Osteoblast (primary cell): ENCODE measurements around the gene AFF1. TPM values are rescaled to one million over a fixed set of nuclear protein-coding genes. Genes with fewer than 3 reads are reported as not detected.

Experiments
- DNase-seq: peaks from one replicate; pipeline ENCODE4 v3.0.0; 2011; ENCODE audit warnings: low spot score, mixed read lengths; ENCODE audit not compliant: insufficient read length; ENCODE audit errors: missing footprints
- H2AFZ ChIP-seq: 2 replicates; pipeline ENCODE4 v1.6.0; 2011; ENCODE audit warnings: mild to moderate bottlenecking, low read length
- H3K27ac ChIP-seq: 2 replicates; pipeline ENCODE4 v1.5.1; 2011; ENCODE audit warnings: mild to moderate bottlenecking, low read depth, low read length, moderate library complexity
- H3K27me3 ChIP-seq: 2 replicates; pipeline ENCODE4 v1.6.0; 2012; ENCODE audit warnings: mild to moderate bottlenecking, control low read depth, inconsistent platforms, low read length, moderate library complexity; ENCODE audit not compliant: insufficient read depth
- H3K36me3 ChIP-seq: 2 replicates; pipeline ENCODE4 v1.5.1; 2011; ENCODE audit warnings: mild to moderate bottlenecking, low read length, control low read depth, moderate library complexity; ENCODE audit not compliant: insufficient read depth
- H3K4me1 ChIP-seq: 2 replicates; pipeline ENCODE4 v1.5.1; 2011; ENCODE audit warnings: mild to moderate bottlenecking, low read length, control low read depth, moderate library complexity; ENCODE audit not compliant: insufficient read depth
- H3K4me2 ChIP-seq: 2 replicates; pipeline ENCODE4 v1.6.0; 2011; ENCODE audit warnings: mild to moderate bottlenecking, low read length; ENCODE audit not compliant: insufficient read depth
- H3K4me3 ChIP-seq: fragments of 200-600 bp; sonication (generic); 3 replicates; pipeline ENCODE4 v1.5.1; 2012; ENCODE audit warnings: mild to moderate bottlenecking, low read length, inconsistent platforms; ENCODE audit not compliant: insufficient read depth
- H3K79me2 ChIP-seq: 2 replicates; pipeline ENCODE4 v1.6.0; 2012; ENCODE audit warnings: mild to moderate bottlenecking, low read length, control low read depth, inconsistent platforms; ENCODE audit not compliant: insufficient read depth
- H3K9me3 ChIP-seq: 2 replicates; pipeline ENCODE4 v1.5.1; 2011; ENCODE audit warnings: low read depth, low read length, control low read depth
- H4K20me1 ChIP-seq: 2 replicates; pipeline ENCODE4 v1.6.0; 2012; ENCODE audit warnings: mild to moderate bottlenecking, low read length, control low read depth; ENCODE audit not compliant: insufficient read depth
- CTCF ChIP-seq: IDR thresholded peaks from 2 replicates; pipeline ENCODE4 v1.5.1; 2011; ENCODE audit warnings: mild to moderate bottlenecking, low read depth, low read length, moderate library complexity; ENCODE audit errors: extremely low read depth
- total RNA-seq: library from RNA; depleted of rRNA; stranded (reverse); fragments of >200 nt; gene quantifications from 2 replicates; pipeline ENCODE4 v1.2.3, GENCODE V29; 2012

AFF1 gene
- total RNA-seq, 1 donor, result 19.5 TPM

- TF ChIP-seq CTCF, result no peak
- Histone ChIP-seq H3K9me3 (no peaks in the 10 kb centered on the region), H3K27me3 (no peaks in the 10 kb centered on the region), H3K36me3 (no peaks in the 10 kb centered on the region), H3K79me2 (no peaks in the 10 kb centered on the region), H3K27ac (no peak overlapping the region), H3K4me1 (peaks cover 11% of the 10 kb centered on the region), H3K4me3 (no peak overlapping the region), H2AFZ (no peak overlapping the region), H3K4me2 (no peak overlapping the region), H4K20me1 (no peaks in the 10 kb centered on the region)
- DNase-seq, result no peak
Measured at GRCh38 chr4:86963697-86964096, 28.9 kb downstream of the AFF1 start.

- no peaks in the 10 kb centered on the region for H3K9me3 ChIP-seq
- H3K27me3 ChIP-seq, result no peaks in the 10 kb centered on the region
- no peak overlapping the region for H3K27ac ChIP-seq
- DNase-seq, result no peak
- TF ChIP-seq CTCF, result no peak
- H3K4me1 ChIP-seq, result peaks cover 6% of the 10 kb centered on the region
- H3K36me3 ChIP-seq, result no peaks in the 10 kb centered on the region
- no peaks in the 10 kb centered on the region for H3K79me2 ChIP-seq
- H4K20me1 ChIP-seq, result no peaks in the 10 kb centered on the region
- H2AFZ ChIP-seq, result no peak overlapping the region
- no peak overlapping the region for H3K4me3 ChIP-seq
- H3K4me2 ChIP-seq, result no peak overlapping the region
Measured at GRCh38 chr4:86965019-86965976, 30.5 kb downstream of the AFF1 start.

- H3K4me3 ChIP-seq, result no peak overlapping the region
- H3K4me2 ChIP-seq, result no peak overlapping the region
- DNase-seq, result no peak
- H3K27me3 ChIP-seq, result no peaks in the 10 kb centered on the region
- no peak for TF ChIP-seq CTCF
- no peak overlapping the region for H2AFZ ChIP-seq
- no peak overlapping the region for H3K27ac ChIP-seq
- H4K20me1 ChIP-seq, result peaks cover 9% of the 10 kb centered on the region
- H3K4me1 ChIP-seq, result no peaks in the 10 kb centered on the region
- no peaks in the 10 kb centered on the region for H3K9me3 ChIP-seq
- H3K36me3 ChIP-seq, result no peaks in the 10 kb centered on the region
- H3K79me2 ChIP-seq, result no peaks in the 10 kb centered on the region
Measured at GRCh38 chr4:86967073-86967472, 32.3 kb downstream of the AFF1 start.

GRCh38 chr4:86967798-86968197 lies 33.0 kb downstream of the AFF1 start:
- no peak overlapping the region for H3K4me2 ChIP-seq
- H3K9me3 ChIP-seq, result no peaks in the 10 kb centered on the region
- H2AFZ ChIP-seq, result no peak overlapping the region
- no peaks in the 10 kb centered on the region for H3K79me2 ChIP-seq
- no peaks in the 10 kb centered on the region for H3K27me3 ChIP-seq
- H4K20me1 ChIP-seq, result peaks cover 9% of the 10 kb centered on the region
- no peaks in the 10 kb centered on the region for H3K4me1 ChIP-seq
- H3K36me3 ChIP-seq, result no peaks in the 10 kb centered on the region
- H3K27ac ChIP-seq, result no peak overlapping the region
- H3K4me3 ChIP-seq, result no peak overlapping the region
- TF ChIP-seq CTCF, result no peak
- no peak for DNase-seq
